Right lobe of liver (tissue), 4 donors: ENCODE data around the gene NBEA.

Experiments
- CTCF ChIP-seq, 4 donors: fragments of 200-600 bp in 3 of 4; fragments of 450-650 bp in 1 of 4; IDR thresholded peaks; one replicate each; pipeline versions ENCODE4 v1.5.1 to v1.8.0; 2016 to 2022; ENCODE audit warnings: antibody characterized with exemption in 4 of 4, mild to moderate bottlenecking in 2 of 4
- POLR2A ChIP-seq: fragments of 450-650 bp; IDR thresholded peaks from one replicate; pipeline ENCODE4 v1.6.1; 2017; ENCODE audit warnings: antibody characterized with exemption, mild to moderate bottlenecking
- donor health status: DM: no; HTN: no; CAD: no.
- donor health status: DM: no; HTN: no; CAD: no.
- donor health status: DM: no; HTN: yes; CAD: no.

- TF ChIP-seq CTCF (IDR thresholded peaks at IDR 0.05): no peak
- no peak for TF ChIP-seq POLR2A
These were observed 286.5 kb downstream of the NBEA start for GRCh38 chr13:35228536-35228935.
